ENCODE measurements around the gene IL4.

Gene IL4

DNA sequence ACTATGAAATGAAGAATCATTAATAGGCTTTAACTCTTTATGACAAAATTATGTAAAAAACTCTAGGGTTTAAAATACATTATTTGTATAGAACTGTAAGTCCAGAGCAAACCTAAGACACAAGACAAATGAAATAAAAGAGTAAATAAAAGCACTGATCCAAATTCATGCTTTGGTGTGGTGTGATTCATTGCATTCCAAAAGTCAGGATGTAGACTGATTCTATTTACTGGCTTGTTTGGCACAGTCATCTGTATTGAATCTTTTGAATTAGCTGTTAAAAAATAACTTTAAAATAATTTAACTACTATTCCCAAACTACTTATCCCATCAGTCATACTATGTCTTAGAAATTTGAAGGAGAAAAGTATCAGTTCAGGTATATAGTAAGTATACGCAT, 31.1 kb downstream of the IL4 start:
- DNase-seq: no peak

DNA sequence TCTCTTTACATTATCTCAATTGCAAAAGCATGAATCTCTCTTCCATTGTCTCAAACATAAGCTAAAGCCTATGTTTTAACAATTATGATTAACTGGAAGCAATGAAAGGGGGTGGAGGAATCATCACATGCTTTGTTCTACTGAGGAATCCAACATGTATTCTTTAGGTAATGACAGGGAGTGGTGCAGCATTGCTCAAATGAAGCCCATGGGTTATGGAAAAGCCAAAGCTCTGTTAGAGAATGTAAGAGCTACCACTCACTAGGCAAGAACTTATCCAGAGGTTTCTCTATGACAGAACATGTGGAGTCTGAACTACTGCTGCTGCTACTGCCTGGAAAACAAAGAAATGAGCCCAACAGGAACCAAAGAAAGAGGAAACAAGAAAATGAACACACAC, 34.9 kb downstream of the IL4 start:
- DNase-seq: no peak

DNA sequence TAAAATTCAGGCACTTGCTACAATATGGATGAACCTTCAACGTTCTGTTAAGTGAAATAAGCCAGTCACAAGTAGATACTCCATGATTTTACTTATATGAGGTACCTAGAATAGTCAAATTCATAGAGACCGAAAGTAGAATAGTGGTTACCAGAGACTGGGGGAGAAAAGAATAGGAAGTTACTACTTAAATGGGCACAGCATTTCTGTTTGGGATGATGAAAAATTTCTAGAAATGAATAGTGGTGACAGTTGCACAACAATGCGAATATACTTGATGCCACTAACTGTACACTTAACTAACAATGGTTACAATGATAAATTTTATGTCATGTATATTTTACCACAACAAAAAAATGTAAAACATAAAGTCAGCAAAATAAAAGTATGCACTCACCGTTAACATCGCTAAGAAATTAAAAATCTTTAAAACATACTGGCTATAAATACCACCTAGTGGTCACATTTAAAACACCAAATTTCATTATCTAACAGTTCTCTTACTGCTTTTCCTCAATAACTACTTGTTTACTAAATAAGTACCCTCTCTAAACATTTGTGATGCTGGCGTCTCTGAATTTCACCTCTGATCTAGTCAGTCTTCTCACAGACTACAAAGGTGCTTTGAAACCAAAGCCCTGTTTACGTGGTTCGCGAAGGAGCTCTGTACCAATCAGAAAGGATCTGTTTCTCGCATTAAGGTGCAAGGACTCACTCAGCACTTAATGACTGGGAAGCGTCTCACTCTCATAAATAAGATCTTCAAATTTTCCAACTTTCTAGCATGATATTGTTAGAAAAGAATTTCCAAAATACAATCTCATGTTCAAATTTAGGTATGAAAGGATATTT, 40.9 kb downstream of the IL4 start:
- DNase-seq: no peak

DNA sequence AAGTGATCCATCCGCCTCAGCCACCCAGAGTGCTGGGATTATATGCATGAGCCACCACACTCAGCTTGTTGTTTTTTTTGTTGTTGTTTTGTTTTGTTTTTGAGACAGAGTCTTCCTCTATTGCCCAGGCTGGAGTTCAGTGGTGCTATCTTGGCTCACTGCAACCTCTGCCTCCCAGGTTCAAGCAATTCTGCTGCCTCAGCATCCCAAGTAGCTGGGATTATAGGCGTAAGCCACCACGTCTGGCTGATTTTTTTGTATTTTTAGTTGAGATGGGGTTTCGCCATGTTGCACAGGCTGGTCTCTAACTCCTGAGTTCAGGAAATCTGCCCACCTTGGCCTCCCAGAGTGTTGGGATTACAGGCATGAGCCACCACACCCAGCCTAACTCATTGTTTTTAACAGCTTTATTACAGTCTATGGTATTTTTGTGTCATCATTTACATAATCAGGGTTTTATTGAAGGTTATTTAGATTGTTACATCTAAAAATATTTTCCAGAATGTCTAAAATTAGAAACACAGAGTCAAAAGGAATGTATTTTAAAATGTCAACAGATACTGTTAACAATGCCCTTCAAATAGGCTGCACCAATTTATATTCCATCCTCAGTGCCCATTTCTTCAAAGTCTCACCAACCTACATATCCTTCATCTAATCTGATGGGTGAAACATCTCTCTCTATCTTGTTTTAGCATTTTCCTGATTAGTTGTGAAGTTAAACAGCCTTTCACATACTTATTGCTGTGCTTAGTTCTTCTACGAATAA, 44.9 kb downstream of the IL4 start:
- DNase-seq: no peak

- no peak for DNase-seq
Observed at GRCh38 chr5:132725745-132726144, 52.0 kb downstream of the IL4 start.

DNA sequence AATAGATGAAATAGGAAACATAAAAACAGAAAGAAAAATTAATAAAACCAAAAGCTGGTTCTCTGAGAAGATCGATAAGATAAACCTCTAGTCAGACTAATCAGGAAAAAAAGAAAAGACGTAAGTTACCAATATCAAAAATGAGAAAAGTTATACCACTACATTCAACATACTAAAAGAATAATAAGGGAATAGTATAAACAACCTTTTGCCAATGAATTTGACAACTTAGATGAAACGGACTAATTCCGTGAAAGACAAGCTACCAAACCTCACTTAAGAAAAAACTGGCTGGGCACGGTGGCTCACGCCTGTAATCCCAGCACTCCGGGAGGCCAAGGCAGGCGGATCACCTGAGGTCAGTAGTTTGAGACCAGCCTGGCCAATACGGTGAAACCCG, 56.1 kb downstream of the IL4 start:
- DNase-seq: no peak

All from stimulated activated CD4-positive, alpha-beta T cell treated with anti-CD3 and anti-CD28 coated beads, Interleukin-4, amount 100 ng/mL, for 24 hours (primary cell).